ENCODE measurements around the gene PARVG.

- TF ChIP-seq USF2 (IDR thresholded peaks at IDR 0.05; ENCODE audit: borderline replicate concordance, low read depth, low read length), result no peak
- TF ChIP-seq POLR2AphosphoS2 (IDR thresholded peaks at IDR 0.05; ENCODE audit: low read depth, low read length), result no peak
- TF ChIP-seq TCF7 (IDR thresholded peaks at IDR 0.05; ENCODE audit: borderline replicate concordance), result no peak
- no peak for TF ChIP-seq CTCF (IDR thresholded peaks at IDR 0.05 in 2 of 3, conservative IDR thresholded peaks at IDR 0.05 in 1 of 3; ENCODE audit: control insufficient read depth in 2 of 3, extremely low read depth in 1 of 3, insufficient read depth in 1 of 3, low read depth in 3 of 3, low read length in 3 of 3)
- TF ChIP-seq DPF2 (IDR thresholded peaks at IDR 0.05), result no peak
- TF ChIP-seq MEF2A (IDR thresholded peaks at IDR 0.05; ENCODE audit: insufficient read depth, low read depth, low read length), result no peak
- no peak for TF ChIP-seq FOXM1 (IDR thresholded peaks at IDR 0.05; ENCODE audit: low read depth, low read length)
- no peak for TF ChIP-seq CEBPB (IDR thresholded peaks at IDR 0.05; ENCODE audit: borderline replicate concordance in 1 of 2, low read depth in 2 of 2, low read length in 2 of 2)
- no peak for TF ChIP-seq ZNF687 (IDR thresholded peaks at IDR 0.05)
- TF ChIP-seq MYC (IDR thresholded peaks at IDR 0.05; ENCODE audit: insufficient read depth, insufficient read length, insufficient replicate concordance, low read length, severe bottlenecking), result no peak
Observed at GRCh38 chr22:44155115-44155514, 25.6 kb upstream of the PARVG start.

Measured in GM12878 (cell line).